Caco-2 (cell line): ENCODE measurements around the gene ID1. TPM values are rescaled to one million over a fixed set of nuclear protein-coding genes. Genes with fewer than 3 reads are reported as not detected.

Source experiments
- BruUV-seq: library from RNA; stranded (reverse); fragments of 400-500 nt; replicated peaks from 2 replicates; lab custom pipeline; 2021; lab: Mats Ljungman, UMichigan
- CTCF ChIA-PET: fragments of 300-600 bp; sonication (Branson Sonifier 250); formaldehyde crosslinking; loops from one replicate; lab custom pipeline; 2022; ENCODE audit warnings: antibody characterized with exemption; lab: Charles Lee
- POLR2A ChIA-PET: fragments of 300-600 bp; sonication (Branson Sonifier 250); formaldehyde crosslinking; loops from one replicate; lab custom pipeline; 2022; ENCODE audit warnings: antibody characterized with exemption; lab: Charles Lee
- DNase-seq, 2 experiments: peaks; one replicate each; pipeline versions ENCODE4 v3.0.0 to v3.0.0-alpha.2; 2020 to 2022
- H3K27me3 ChIP-seq: replicated peaks from 2 replicates; pipeline ENCODE4 v1.6.0; 2011; ENCODE audit warnings: low read length; ENCODE audit not compliant: control insufficient read depth, insufficient read depth
- H3K36me3 ChIP-seq: 2 replicates; pipeline ENCODE4 v1.5.1; 2011; ENCODE audit warnings: low read length; ENCODE audit not compliant: control insufficient read depth, insufficient read depth
- H3K4me1 ChIP-seq: fragments of 250-450 bp; sonication (Bioruptor Pico); 2 replicates; pipeline ENCODE4 v1.5.1; 2020; ENCODE audit warnings: mild to moderate bottlenecking
- H3K4me3 ChIP-seq: 2 replicates; pipeline ENCODE4 v1.5.1; 2011; ENCODE audit warnings: low read depth, mild to moderate bottlenecking, control low read depth, low read length
- H3K9me3 ChIP-seq: fragments of 250-450 bp; sonication (Bioruptor Pico); 2 replicates; pipeline ENCODE4 v1.5.1; 2020; ENCODE audit warnings: mild to moderate bottlenecking, moderate library complexity
- H3K27ac Mint-ChIP-seq: one replicate; pipeline ENCODE4 v1.8.0; 2022; ENCODE audit warnings: mixed read lengths; ENCODE audit not compliant: unreplicated experiment
- H3K27me3 Mint-ChIP-seq: one replicate; pipeline ENCODE4 v1.8.0; 2022; ENCODE audit warnings: mixed read lengths; ENCODE audit not compliant: insufficient read depth, unreplicated experiment
- H3K36me3 Mint-ChIP-seq: one replicate; pipeline ENCODE4 v1.8.0; 2022; ENCODE audit warnings: mild to moderate bottlenecking, mixed read lengths; ENCODE audit not compliant: insufficient read depth, unreplicated experiment
- H3K4me1 Mint-ChIP-seq: one replicate; pipeline ENCODE4 v1.8.0; 2022; ENCODE audit warnings: low read depth, mixed read lengths; ENCODE audit not compliant: unreplicated experiment
- H3K4me3 Mint-ChIP-seq: one replicate; pipeline ENCODE4 v1.8.0; 2022; ENCODE audit warnings: mild to moderate bottlenecking, moderate library complexity, mixed read lengths; ENCODE audit not compliant: unreplicated experiment
- H3K9me3 Mint-ChIP-seq: one replicate; pipeline ENCODE4 v1.8.0; 2022; ENCODE audit warnings: mixed read lengths; ENCODE audit not compliant: unreplicated experiment
- CTCF ChIP-seq, 2 experiments: fragments of 200-600 bp in 1 of 2; IDR thresholded peaks; 1 replicate in 1 of 2; 2 replicates in 1 of 2; pipeline versions ENCODE4 v1.5.1 to v1.8.0; 2011 to 2022; ENCODE audit warnings: antibody characterized with exemption in 1 of 2, control low read depth in 1 of 2, inconsistent platforms in 1 of 2, low read depth in 1 of 2, low read length in 1 of 2, mild to moderate bottlenecking in 1 of 2, moderate library complexity in 1 of 2; ENCODE audit not compliant: insufficient read depth in 1 of 2, severe bottlenecking in 1 of 2, unreplicated experiment in 1 of 2
- intact Hi-C: fragments of 100-400 bp; cut with micrococcal nuclease; formaldehyde crosslinking; loops from one replicate; pipeline ENCODE4 v1.10.0; 2022; ENCODE audit not compliant: unreplicated experiment
- total RNA-seq: library from RNA; stranded (reverse); gene quantifications from 2 replicates; pipeline ENCODE4 v1.2.3, GENCODE V29; 2022

Gene ID1
- total RNA-seq, 1 experiment from 2014 or later: 163 TPM

DNA sequence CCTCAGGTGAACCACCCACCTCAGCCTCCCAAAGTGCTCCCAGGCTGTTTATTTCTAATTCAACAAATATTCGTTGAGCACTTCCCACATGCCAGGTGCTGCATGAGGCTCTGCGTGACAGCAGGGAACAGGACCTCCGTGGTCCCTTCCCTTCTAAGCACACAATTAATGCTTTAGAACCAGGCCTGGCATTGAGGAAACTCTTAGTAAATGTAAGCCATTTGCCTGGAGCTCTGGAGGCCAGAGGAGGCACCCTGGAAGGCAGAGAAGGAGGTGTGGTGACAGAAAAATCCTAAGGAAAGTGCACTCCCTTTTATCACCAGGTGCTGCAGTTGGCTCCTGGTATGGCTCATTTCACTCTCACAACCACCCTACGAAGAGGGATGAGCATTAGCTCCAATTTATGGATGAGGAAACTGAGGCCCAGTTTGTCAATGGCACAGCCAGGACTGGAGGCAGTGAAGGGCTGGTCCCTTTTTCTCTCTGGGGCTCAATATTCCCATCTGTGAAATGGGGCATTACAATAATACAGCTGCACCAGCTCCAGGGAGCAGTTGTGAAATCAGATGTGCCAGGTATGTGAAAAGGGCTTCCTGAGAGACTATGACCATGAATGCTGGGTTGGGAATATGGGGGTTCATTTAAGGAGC lies 8.1 kb upstream of the ID1 start:
- Histone ChIP-seq H3K27me3 (no peaks in the 10 kb centered on the region), H3K36me3 (no peaks in the 10 kb centered on the region), H3K4me3 (no peak overlapping the region), H3K9me3 (no peaks in the 10 kb centered on the region), H3K4me1 (peaks cover 21% of the 10 kb centered on the region)
- DNase-seq: peak in 1 of 2 experiments; percentile 40
- TF ChIP-seq CTCF (IDR thresholded peaks at IDR 0.05; ENCODE audit: insufficient read depth in 1 of 2, low read depth in 1 of 2, low read length in 1 of 2, severe bottlenecking in 1 of 2, unreplicated experiment in 1 of 2): no peak
- Mint-ChIP-seq H3K36me3 (no peaks in the 10 kb centered on the region), H3K4me3 (no peak overlapping the region), H3K4me1 (peaks cover 21% of the 10 kb centered on the region), H3K27ac (no peak overlapping the region), H3K9me3 (no peaks in the 10 kb centered on the region), H3K27me3 (no peaks in the 10 kb centered on the region)
- ChIA-PET POLR2A (interaction anchor here (0.7 to 1.0 kb wide), 3 partner anchors 8 to 44 kb away, joined by 3 to 15 read pairs (median 8); partner anchors contain the start of gene ID1), CTCF (interaction anchor here (1.2 to 2.5 kb wide), 2 partner anchors 16 kb away, joined by 4 to 15 read pairs; no protein-coding TSS in a partner anchor)
- intact Hi-C loops: no loop called here
- BruUV-seq: no TSS peak

- Mint-ChIP-seq H3K9me3 (no peaks in the 10 kb centered on the region), H3K4me3 (no peak overlapping the region), H3K27me3 (no peaks in the 10 kb centered on the region), H3K27ac (no peak overlapping the region), H3K4me1 (peaks cover 25% of the 10 kb centered on the region), H3K36me3 (peaks cover 1% of the 10 kb centered on the region)
- ChIA-PET POLR2A (interaction anchor here (1.0 kb wide), 1 partner anchor 8 kb away, joined by 3 read pairs; the partner anchor contains the start of gene ID1), CTCF (interaction anchor here (0.6 to 1.2 kb wide), 2 partner anchors 15 to 24 kb away, joined by 4 to 7 read pairs; no protein-coding TSS in a partner anchor)
- no peak for TF ChIP-seq CTCF (IDR thresholded peaks at IDR 0.05; ENCODE audit: insufficient read depth in 1 of 2, low read depth in 1 of 2, low read length in 1 of 2, severe bottlenecking in 1 of 2, unreplicated experiment in 1 of 2)
- peaks cover 23% of the 10 kb centered on the region for H3K4me1 ChIP-seq
- no peaks in the 10 kb centered on the region for H3K9me3 ChIP-seq
- no peaks in the 10 kb centered on the region for H3K27me3 ChIP-seq
- no peak for DNase-seq
- no peaks in the 10 kb centered on the region for H3K36me3 ChIP-seq
- intact Hi-C loops: no loop called here
- BruUV-seq: no TSS peak
- no peak overlapping the region for H3K4me3 ChIP-seq
Measured at GRCh38 chr20:31597481-31597855, 7.6 kb upstream of the ID1 start.

- H3K27me3 ChIP-seq: no peaks in the 10 kb centered on the region
- peaks cover 30% of the 10 kb centered on the region for H3K4me1 ChIP-seq
- no peak overlapping the region for H3K4me3 ChIP-seq
- DNase-seq: no peak
- BruUV-seq: no TSS peak
- ChIA-PET POLR2A (interaction anchor here (0.6 to 4.3 kb wide), 3 partner anchors 25 to 30 kb away, joined by 8 to 306 read pairs (median 9); no protein-coding TSS in a partner anchor), CTCF (interaction anchor here (0.6 to 13.0 kb wide), 4 partner anchors 10 to 121 kb away, joined by 3 to 1708 read pairs (median 6); no protein-coding TSS in a partner anchor)
- Mint-ChIP-seq H3K4me3 (no peak overlapping the region), H3K27ac (peak overlapping the region; percentile 98), H3K4me1 (peaks cover 31% of the 10 kb centered on the region), H3K36me3 (peaks cover 47% of the 10 kb centered on the region), H3K9me3 (no peaks in the 10 kb centered on the region), H3K27me3 (no peaks in the 10 kb centered on the region)
- H3K9me3 ChIP-seq: no peaks in the 10 kb centered on the region
- intact Hi-C loops: no loop called here
- TF ChIP-seq CTCF (IDR thresholded peaks at IDR 0.05; ENCODE audit: insufficient read depth in 1 of 2, low read depth in 1 of 2, low read length in 1 of 2, severe bottlenecking in 1 of 2, unreplicated experiment in 1 of 2): no peak
- no peaks in the 10 kb centered on the region for H3K36me3 ChIP-seq
Measured at GRCh38 chr20:31602431-31602778, 2.7 kb upstream of the ID1 start.
